KBM-7 (cell line): ENCODE results near the gene TNRC6C.
A peak's percentile ranks its signal among the peaks of the same experiment; 100 is the strongest.

Experiments
- DNase-seq: peaks from one replicate; pipeline ENCODE4 v3.0.0-alpha.2; 2015
- in situ Hi-C: fragments of 300-500 bp; cut with MboI; formaldehyde crosslinking; loops from 2 replicates; pipeline ENCODE4 v1.14.3; 2020; ENCODE audit warnings: low sequenced_read_pairs, low pct_unique_long_range_greater_than_20kb, mixed read lengths

The TNRC6C gene

DNA sequence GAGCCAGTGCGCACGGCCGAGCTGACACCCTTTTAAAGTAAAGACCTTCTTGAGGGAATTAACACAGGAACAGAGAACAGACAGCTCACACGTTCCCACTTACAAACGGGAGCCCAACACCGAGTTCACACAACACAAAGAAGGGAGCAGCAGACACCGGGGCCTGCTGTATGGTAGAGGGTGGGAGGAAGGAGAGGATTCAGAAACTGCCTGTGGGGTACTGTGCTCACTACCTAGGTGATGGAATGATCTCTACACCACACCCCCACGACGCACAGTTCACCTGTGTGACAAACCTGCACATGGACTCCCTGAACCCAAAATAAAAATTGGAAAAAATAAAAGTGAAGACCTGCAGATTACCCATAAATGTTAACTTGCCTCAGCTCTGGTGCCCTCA lies 137.6 kb downstream of the TNRC6C start:
- in situ Hi-C loops, result no loop called here

DNA sequence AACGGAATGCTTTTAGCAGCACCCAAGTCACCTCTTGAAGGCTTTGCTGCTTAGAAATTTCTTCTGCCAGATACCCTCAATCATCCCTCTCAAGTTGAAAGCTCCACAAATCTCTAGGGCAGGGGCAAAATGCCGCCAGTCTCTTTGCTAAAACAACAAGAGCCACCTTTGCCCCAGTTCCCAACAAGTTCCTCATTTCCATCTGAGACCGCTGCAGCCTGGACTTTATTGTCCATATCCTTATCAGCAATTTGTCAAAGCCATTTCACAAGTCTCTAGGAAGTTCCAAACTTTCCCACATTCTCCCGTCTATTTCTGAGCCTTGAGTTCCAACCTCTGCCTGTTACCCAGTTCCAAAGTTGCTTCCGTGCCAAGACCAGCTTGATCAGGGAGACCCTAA lies 142.6 kb downstream of the TNRC6C start:
- in situ Hi-C loops, result no loop called here

More for the DNA sequence above, 137.6 kb downstream of the TNRC6C start:
- no peak for DNase-seq

DNA sequence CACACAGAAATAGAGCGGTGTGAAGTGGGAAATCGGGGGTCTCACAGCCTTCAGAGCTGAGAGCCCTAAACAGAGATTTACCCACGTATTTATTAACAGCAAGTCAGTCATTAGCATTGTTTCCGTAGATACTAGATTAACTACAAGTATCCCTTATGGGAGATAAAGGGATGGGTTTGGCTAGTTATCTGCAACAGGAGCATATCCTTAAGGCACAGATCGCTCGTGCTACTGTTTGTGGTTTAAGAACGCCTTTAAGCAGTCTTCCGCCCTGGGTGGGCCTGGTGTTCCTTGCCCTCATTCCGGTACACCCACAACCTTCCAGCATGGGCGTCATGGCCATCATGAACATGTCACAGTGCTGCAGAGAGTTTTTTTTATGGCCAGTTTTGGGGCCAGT lies 143.0 kb downstream of the TNRC6C start:
- DNase-seq, result no peak
- in situ Hi-C loops, result no loop called here

More for the DNA sequence above, 142.6 kb downstream of the TNRC6C start:
- peak; percentile 27 for DNase-seq

DNA sequence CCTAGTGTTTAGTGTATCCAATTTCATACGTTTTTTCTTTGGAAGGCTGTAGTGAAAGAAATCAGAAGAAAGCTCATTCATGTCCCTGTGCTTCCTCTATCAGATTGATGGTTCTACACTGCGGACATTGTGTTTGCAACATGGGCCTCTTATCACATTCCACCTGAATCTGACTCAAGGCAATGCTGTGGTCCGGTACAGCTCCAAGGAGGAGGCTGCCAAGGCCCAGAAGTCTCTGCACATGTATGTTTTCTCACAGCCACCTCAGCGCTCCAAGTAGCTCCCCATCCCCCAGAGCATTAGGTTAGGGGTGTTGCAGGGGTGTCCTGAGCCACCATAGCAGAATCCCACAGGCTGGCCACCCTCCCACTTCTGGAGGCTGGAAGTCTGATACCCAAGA lies 144.8 kb downstream of the TNRC6C start:
- in situ Hi-C loops, result no loop called here
- DNase-seq, result no peak

DNA sequence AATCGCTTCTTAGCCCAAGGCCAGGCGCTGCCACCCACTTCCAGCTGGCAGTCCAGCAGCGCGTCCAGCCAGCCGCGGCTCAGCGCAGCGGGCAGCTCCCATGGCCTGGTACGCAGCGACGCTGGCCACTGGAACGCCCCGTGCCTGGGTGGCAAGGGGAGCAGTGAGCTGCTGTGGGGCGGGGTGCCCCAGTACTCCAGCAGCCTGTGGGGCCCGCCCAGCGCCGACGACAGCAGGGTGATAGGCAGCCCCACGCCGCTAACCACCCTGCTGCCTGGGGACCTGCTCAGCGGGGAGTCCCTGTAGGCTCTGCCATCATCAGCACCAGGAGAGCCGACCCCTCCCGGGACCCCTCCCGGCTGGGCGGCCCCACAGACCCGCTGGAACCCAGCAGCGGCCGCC lies 146.0 kb downstream of the TNRC6C start:
- DNase-seq, result no peak
- in situ Hi-C loops, result no loop called here

DNA sequence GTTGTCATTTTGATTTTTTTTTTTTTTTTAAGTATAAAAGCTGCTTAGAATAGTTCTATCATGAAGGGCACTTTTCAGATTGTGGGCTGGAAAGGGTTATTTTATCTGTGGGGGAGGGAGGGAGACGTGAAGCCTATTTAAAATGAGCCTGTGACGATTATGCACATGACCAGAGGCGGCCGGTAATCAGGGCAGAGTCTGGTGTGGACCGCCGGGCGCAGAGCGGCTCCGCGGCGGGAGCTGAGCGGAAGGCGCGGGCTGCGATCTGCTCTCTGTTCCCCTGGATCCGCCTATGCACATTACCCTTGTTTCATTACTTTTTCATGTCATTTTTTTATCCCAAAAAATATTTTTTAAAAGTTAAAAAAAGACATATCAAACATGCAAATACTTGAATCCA lies 146.6 kb downstream of the TNRC6C start:
- in situ Hi-C loops, result no loop called here

DNA sequence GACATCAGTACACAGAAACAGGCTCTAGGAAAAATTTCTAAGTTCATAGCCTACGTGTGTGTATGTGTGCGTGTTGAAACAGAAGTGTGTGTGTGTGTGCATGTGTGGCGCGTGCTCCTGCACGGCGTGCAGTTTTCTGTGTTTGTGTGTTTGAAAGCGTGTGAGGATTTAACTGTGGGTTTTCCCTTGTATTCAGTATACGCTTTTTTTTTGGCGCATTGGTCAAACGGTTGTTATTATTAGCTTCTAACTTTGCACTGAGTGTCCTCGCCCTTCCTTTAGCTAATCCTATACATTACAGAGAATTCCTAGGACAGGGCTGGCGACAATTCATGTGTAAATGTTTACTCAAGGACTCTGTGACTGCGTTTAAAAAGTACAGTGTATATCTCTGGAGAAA lies 147.0 kb downstream of the TNRC6C start:
- in situ Hi-C loops, result no loop called here
- DNase-seq, result no peak

More for the DNA sequence above, 146.6 kb downstream of the TNRC6C start:
- no peak for DNase-seq

DNA sequence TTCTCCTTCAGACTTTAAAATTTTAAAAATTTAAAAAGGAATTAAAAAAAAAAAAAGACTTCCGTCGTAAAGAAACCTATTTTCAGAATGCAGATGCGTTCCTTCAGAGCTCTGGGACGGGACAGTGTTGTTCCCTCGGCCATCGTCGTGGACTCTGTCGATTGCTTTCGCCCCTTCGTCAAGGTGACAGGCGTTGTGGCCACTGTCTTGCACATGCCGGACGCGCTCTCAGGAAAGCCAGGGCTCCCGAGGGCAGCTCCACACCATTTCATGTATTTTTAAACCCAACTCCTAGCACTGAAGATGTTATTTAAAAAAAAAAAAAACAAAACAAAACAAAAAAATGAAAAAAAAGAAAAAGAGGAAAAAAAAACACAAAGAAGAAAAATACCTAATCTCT lies 147.7 kb downstream of the TNRC6C start:
- no peak for DNase-seq

DNA sequence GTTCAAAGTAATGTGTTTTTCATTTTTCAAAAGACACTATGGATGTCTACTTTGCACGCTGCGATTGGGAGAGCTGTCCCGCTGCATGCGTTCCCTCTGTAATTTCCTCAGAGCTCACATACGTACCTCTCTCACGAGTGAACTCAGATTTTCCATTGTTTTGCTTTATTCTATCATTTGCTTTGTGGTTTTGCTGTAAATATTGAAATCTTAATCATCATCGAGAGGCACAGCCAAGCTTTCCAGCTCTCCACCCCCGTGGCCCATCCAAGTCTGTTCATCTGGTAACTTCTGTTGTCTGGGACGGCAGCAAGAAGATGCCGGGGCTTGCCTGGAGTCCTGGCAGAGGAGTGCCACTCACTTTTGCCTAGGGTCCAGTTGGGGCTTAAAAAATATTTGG lies 149.0 kb downstream of the TNRC6C start:
- no peak for DNase-seq
- in situ Hi-C loops, result no loop called here

More for the DNA sequence above, 147.7 kb downstream of the TNRC6C start:
- in situ Hi-C loops, result no loop called here

DNA sequence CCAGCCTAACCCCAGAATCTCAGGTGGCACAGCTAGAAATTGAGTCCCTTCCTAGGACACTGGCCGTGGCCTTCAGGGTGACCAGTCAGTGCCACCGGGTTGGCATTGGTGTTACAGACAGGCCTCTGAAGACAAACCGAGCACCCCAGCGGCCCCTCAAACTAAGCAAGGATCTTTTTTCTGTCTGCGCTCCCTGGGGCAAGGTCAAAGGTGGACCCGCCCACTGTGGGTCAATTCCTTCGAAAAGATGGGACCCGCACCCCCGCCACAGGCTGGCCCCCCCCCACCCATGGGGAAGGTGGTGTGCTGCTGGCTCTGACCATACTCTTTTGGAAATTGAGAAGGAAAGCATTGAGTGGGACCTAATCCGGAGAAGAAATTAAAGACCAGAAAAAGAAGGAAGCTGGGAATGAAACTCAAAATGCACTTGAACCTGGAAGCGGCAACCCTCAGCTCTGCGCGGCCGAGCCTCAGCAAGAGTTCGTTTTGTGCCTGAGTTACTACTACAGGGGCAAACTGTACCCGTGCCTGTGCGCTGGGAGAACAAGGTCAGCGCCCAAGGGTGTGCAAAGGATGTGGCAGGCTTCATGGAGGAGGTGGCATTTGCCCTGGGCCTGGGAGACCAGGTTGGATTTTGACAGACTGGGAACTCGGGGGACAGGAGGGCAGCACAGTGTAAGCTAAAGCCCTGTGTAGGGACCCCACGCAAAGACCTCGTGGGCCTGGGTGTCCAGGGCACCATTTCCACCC lies 149.6 kb downstream of the TNRC6C start:
- no peak for DNase-seq
- in situ Hi-C loops, result no loop called here

DNA sequence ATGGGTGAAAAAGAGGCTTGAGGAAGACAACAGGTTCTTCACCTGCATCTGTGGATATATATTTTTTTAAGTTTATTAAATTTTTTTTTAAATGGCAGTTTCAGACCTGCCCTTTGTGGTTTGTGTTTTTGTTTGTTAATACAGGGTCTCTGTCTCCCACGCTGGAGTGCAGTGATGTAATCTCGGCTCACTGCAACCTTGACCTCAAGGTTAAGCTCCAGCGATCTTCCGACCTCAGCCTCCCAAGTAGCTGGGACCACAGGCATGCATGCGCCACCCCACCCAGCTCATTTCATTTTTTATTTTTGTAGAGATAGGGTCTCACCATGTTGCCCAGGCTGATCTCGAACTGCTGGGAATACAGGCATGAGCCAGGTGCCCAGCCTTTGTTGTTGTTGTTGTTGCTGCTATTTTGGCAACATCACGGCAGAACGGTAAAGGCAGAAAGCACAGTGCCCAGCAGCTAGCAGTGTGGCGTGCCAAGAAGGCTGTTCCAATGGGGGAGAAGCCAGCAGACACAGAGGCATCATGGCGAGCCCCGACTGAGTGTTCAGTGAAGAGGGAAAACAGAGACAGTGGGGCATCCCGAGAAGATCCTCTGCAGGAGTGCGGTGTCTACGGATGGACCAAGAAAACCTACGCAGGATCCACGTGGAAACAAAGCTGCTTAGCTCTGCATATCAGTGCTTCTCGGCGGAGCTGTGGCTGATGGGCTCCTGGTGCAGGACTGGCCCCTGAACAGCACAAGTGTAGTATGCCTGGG lies 150.4 kb downstream of the TNRC6C start:
- in situ Hi-C loops, result no loop called here
- no peak for DNase-seq

DNA sequence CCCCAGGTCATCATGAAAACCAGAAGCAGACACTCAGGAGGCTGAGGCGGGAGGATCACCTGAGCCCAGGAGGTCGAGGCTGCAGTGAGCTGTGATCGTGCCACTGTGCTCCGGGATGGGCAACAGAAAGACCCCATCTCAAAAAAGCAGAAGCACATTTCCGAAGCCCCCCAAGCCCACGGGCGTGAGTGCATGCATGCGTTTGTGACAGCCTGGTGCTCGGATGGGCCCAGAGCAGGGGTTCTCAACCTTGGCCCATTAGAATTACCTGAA lies 150.9 kb downstream of the TNRC6C start:
- in situ Hi-C loops, result no loop called here
- DNase-seq, result no peak

DNA sequence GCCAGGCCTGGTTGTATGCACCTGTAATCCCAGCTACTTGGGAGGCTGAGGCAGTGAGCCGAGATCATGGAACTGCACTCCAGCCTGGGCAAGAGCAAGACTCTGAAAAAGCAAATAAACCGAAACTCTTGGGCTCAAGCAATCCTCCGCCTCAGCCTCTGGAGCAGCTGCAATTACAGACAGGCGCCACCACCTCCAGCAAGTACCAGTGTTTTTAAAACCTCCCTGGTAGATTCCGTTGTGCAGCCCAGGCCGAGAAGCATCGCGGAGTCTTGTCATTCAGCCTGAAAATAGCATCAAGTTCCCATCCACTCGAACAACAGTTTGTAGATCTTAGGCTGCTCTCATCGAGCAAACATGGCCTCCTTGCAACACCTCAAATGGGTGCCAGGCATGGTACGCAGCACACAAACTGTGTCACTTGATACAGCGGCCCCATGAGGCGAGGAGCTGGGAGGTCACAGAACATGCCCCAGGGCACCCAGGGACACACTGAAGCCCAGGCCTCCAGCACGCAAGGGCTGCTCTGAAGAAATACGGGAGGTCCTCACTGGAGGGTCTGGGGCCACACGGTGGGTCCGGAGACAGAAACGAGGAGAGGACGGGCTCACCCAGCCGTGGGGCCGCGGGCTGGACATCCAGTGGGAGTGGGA lies 152.0 kb downstream of the TNRC6C start:
- in situ Hi-C loops, result no loop called here
- no peak for DNase-seq

DNA sequence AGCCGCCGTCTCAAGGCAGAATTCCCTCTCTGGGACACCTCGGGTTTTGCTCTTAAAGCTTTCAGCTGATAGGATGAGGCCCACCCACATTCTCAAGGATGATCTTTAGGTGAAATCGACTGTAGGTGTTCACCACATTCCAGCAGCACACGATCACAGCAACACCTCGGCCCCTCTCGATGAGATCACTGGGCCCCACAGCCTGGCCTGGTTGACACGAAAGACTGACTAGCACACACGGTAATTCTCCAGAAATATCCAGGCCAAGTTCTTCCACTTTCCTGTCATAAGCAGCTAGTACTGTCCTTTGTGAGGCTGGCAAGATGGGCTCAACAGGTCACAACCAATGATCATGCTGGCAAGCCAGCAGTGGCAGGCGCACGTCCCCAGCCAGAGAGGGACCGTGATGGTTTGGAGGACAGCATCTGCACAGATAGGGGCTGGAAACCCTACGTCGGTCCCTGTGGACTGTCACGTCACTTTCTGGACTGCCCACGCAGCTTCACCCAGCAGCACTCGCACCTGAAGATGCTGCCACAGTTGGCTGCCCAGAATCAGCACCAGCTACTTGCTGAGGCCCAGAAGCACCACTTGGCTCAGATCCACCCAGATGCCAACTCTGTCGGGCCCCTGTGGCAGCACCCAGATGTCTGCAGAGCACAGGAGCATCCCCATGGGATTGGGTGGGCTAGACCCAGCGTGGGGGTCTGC lies 152.7 kb downstream of the TNRC6C start:
- no peak for DNase-seq
- in situ Hi-C loops, result no loop called here

DNA sequence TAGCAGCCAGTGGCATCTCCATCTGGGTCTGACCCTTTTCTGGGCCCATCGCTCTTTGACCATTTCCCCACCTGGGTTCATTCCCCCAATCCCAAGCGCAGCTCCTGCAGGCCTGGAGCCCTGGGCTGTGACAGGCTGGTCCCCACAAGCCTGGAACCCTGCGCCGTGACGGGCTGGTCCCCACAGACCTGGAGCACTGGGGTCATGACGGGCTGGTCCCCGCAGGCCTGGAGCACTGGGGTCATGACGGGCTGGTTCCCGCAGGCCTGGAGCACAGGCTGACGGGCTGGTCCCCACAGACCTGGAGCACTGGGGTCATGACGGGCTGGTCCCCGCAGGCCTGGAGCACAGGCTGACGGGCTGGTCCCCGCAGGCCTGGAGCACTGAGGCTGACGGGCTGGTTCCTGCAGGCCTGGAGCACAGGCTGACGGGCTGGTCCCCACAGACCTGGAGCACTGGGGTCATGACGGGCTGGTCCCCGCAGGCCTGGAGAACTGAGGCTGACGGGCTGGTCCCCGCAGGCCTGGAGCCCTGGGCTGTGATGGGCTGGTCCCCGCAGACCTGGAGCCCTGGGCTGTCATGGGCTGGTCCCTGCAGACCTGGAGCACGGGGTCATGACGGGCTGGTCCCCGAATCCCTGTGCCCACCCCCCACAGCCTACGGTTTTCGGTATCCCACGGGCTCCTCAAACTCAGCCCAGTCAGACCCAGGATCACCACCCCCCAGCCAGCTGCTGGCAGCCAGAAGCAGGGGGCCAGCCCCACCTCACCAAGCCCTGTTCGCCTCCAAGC lies 153.4 kb downstream of the TNRC6C start:
- DNase-seq, result no peak
- in situ Hi-C loops, result no loop called here

DNA sequence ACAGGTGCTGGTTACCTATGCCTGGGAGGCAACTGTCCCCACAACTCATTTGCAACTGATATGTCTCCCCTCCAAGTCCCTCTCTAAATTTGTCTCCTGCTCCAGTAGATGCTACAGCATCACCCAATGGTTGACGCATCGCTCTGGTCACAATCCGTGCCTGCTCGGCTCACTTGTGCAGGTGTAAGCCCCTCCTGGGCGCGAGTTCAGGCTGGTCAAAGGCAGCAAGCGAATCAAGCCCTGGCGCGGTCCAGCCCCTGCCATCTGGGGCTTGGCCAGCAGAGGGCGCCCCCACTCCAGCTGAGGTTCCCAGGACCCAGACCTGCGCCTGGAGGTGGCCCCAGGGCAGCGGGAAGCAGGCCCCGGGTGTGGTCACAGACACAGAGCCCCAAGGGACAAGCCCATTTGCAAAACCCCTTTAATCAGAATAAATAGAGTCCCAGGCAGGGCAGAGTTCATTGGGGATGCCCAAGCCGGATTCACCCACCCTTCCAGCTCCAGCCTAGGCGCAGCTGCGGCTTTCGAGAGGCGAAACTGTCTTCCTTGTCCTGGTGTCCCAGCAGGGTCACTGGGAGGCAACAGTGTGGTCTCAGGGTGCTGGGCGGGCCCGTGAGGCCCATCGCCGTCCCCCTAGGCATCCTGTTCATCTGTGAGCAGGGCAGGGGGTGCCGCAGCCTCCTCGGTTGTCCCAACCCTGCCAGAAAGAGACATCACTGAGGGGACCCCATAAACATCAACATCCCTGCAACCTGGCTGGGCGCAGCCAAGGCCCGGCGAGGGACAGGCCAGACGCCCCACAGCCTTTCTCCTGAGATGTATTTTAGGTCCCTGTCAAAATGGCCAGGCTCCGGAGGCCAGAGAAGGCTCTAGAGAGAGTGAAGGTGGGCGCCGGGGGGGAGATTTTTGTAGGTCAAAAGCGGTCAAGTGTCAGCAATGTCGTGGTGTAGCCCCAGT lies 154.3 kb downstream of the TNRC6C start:
- DNase-seq, result peak; percentile 77
- in situ Hi-C loops, result no loop called here

DNA sequence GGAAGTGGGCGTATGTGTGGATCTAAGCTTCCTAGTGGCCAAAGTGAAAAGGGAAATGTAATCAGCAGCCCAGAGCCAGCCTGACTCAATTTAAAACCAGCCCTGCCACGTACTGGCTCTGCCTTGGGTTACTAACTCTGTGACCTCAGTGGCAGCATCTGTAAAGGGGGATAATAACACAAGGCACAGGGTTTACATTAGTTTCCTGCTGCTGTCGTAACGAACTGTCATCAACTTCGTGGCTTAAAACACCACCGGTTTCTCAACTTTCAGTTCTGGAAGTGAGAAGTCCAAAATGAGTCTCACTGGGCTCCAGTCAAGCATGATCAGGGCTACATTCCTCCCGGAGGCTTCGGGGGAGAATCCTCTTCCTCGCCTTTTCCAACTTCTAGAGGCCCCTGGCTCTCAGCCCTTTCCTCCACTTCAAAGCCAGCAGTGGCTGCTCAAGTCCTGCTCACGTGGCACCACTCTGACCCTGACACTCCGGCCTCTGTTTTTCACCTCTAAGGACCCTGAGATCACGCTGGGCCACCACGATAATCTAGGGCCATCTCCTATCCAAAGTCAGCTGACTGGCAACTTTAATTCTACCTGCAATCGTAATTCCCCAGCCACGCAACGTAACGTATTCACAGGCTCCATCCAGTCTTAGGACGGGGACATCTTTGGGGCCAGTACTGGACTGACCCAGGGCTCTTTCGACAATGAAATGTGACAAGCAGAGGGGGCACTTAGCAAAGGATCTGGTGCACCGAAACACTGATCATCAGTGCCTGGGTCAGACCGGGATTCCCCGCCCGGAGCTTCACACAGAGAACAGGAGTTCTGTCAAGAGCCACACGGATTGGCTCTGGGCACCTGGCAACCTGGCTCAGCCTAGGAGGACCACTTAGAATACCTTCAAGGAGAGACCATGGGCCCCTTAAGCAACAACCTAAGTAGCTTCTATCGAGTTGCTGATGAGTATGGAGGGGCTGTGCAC lies 155.6 kb downstream of the TNRC6C start:
- in situ Hi-C loops, result no loop called here

More for the DNA sequence above, 155.6 kb downstream of the TNRC6C start:
- no peak for DNase-seq
